Measurements from ENCODE around the gene TAF1B.

Gene TAF1B

GRCh38 chr2:9843229-9844035, at the start of gene TAF1B:
TSS of gene TAF1B (plus strand) at chr2:9843474. CDS start at chr2:9843542, 68 bp downstream.
- peak; percentile 88 for DNase-seq

GRCh38 chr2:9793918-9794717, 49.2 kb upstream of the TAF1B start:
- DNase-seq = no peak

- DNase-seq = no peak
Measured at GRCh38 chr2:9795071-9795470, 48.2 kb upstream of the TAF1B start.

GRCh38 chr2:9796056-9797010, 46.9 kb upstream of the TAF1B start:
- no peak for DNase-seq

GRCh38 chr2:9797086-9797485, 46.2 kb upstream of the TAF1B start:
- no peak for DNase-seq

- DNase-seq = peak; percentile 21
Measured at GRCh38 chr2:9797681-9798556, 45.4 kb upstream of the TAF1B start.

GRCh38 chr2:9799011-9799596, 44.2 kb upstream of the TAF1B start:
- DNase-seq = no peak

- DNase-seq = peak; percentile 81
Measured at GRCh38 chr2:9799729-9800632, 43.3 kb upstream of the TAF1B start.

GRCh38 chr2:9800639-9800974, 42.7 kb upstream of the TAF1B start:
- no peak for DNase-seq

GRCh38 chr2:9800975-9801726, 42.1 kb upstream of the TAF1B start:
- no peak for DNase-seq

- DNase-seq = no peak
Measured at GRCh38 chr2:9802576-9802993, 40.7 kb upstream of the TAF1B start.

GRCh38 chr2:9803023-9803805, 40.1 kb upstream of the TAF1B start:
- DNase-seq = peak; percentile 36

GRCh38 chr2:9805435-9806297, 37.6 kb upstream of the TAF1B start:
- no peak for DNase-seq

GRCh38 chr2:9806298-9806610, 37.0 kb upstream of the TAF1B start:
- DNase-seq = no peak

- DNase-seq = no peak
Measured at GRCh38 chr2:9806656-9807055, 36.6 kb upstream of the TAF1B start.

- DNase-seq = no peak
Measured at GRCh38 chr2:9807056-9807455, 36.2 kb upstream of the TAF1B start.

GRCh38 chr2:9807555-9808305, 35.5 kb upstream of the TAF1B start:
- no peak for DNase-seq

All from NCI-H510A treated with DMSO at 0.1 percent for 48 hours (cell line).